BLaER1 (cell line): ENCODE measurements around the gene ACLY.
"Not testable (repeated sequence)": the region's sequence is repeated elsewhere in the genome, so short reads cannot be mapped to it uniquely, and the experiment has no call there.

Source experiments
- H3K27ac ChIP-seq: shearing (Covaris generic); formaldehyde crosslinking; 2 replicates; pipeline ENCODE4 v1.8.1; 2022
- H3K27me3 ChIP-seq: shearing (Covaris generic); formaldehyde crosslinking; 2 replicates; pipeline ENCODE4 v1.8.1; 2022
- H3K36me3 ChIP-seq: shearing (Covaris generic); formaldehyde crosslinking; 2 replicates; pipeline ENCODE4 v1.8.1; 2022
- H3K4me1 ChIP-seq: shearing (Covaris generic); formaldehyde crosslinking; 2 replicates; pipeline ENCODE4 v1.8.1; 2022
- H3K4me2 ChIP-seq: shearing (Covaris generic); formaldehyde crosslinking; 2 replicates; pipeline ENCODE4 v1.8.1; 2022
- H3K4me3 ChIP-seq: shearing (Covaris generic); formaldehyde crosslinking; 2 replicates; pipeline ENCODE4 v1.8.1; 2022
- H3K9ac ChIP-seq: shearing (Covaris generic); formaldehyde crosslinking; 2 replicates; pipeline ENCODE4 v1.8.1; 2022
- H3K9me3 ChIP-seq: shearing (Covaris generic); formaldehyde crosslinking; 2 replicates; pipeline ENCODE4 v1.8.1; 2022
- H4K20me1 ChIP-seq: shearing (Covaris generic); formaldehyde crosslinking; 2 replicates; pipeline ENCODE4 v1.8.1; 2022
- Cebpa-rat ChIP-seq: shearing (Covaris generic); IDR thresholded peaks from 2 replicates; pipeline ENCODE4 v1.8.1; 2022

ACLY gene

DNA sequence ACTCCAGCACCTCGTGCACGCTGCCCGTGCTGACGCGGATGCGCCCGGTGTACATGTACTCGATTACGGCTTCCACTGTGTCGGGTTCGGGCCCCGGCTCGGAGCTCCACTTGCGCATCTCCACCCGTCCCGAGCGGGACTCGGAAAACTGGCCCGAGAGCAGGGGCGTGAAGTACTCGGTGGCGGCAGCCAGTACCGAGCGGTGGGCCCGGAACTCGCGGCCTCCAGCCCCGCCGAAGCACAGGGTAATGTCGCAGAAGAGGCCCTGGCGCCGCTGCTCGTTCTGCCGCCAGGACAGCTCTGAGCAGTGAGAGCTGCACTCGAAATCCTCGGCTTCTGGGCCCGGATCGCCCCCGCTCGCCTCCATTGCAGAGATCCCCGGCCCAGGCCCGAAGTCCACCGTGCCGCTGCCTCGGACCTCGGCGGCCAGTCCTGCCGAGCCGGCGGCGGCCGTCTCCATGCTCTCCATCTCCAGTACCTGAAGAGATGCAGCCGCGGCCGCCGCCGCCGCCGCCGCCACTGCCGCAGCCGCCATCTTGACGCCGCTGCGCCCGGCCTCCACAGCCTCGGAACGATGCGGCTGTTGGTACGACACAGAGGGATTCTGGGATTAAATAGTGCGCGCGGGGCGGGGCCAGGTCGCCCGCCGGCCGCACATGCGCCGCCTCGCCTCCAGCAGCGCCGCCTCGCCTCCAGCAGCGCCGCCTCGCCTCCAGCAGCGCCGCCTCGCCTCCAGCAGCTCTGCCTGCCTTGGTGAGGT lies 53.7 kb downstream of the ACLY start, which contains the start of gene KLHL11:
TSS of gene KLHL11 (minus strand) at position 588 of the 760 bp plus-strand sequence. CDS start at position 535, 53 bp downstream.
- TF ChIP-seq Cebpa-rat = no peak

GRCh38 chr17:41864498-41864835 lies 54.3 kb downstream of the ACLY start:
- Histone ChIP-seq H3K4me2 (peak overlapping the region; percentile 97), H3K9ac (peak overlapping the region; percentile 94), H4K20me1 (peaks cover 51% of the 10 kb centered on the region), H3K27ac (peak overlapping the region; percentile 90), H3K27me3 (no peaks in the 10 kb centered on the region), H3K4me3 (peak overlapping the region; percentile 85), H3K4me1 (peaks cover 40% of the 10 kb centered on the region), H3K36me3 (peaks cover 29% of the 10 kb centered on the region), H3K9me3 (no peaks in the 10 kb centered on the region)
- TF ChIP-seq Cebpa-rat = no peak

More for the DNA sequence above, 53.7 kb downstream of the ACLY start, which contains the start of gene KLHL11:
- peaks cover 34% of the 10 kb centered on the region for H3K36me3 ChIP-seq
- peaks cover 46% of the 10 kb centered on the region for H4K20me1 ChIP-seq
- H3K4me1 ChIP-seq = peaks cover 40% of the 10 kb centered on the region
- peak within 1 kb of the TSS; percentile 94 for H3K9ac ChIP-seq
- no peaks in the 10 kb centered on the region for H3K9me3 ChIP-seq
- peak within 1 kb of the TSS; percentile 90 for H3K27ac ChIP-seq
- peak within 1 kb of the TSS; percentile 85 for H3K4me3 ChIP-seq
- no peaks in the 10 kb centered on the region for H3K27me3 ChIP-seq
- H3K4me2 ChIP-seq = peak within 1 kb of the TSS; percentile 97

- H3K4me3 ChIP-seq = peak overlapping the region; percentile 85
- peak overlapping the region; percentile 97 for H3K4me2 ChIP-seq
- H3K9ac ChIP-seq = peak overlapping the region; percentile 94
- H3K36me3 ChIP-seq = peaks cover 17% of the 10 kb centered on the region
- H3K4me1 ChIP-seq = peaks cover 40% of the 10 kb centered on the region
- no peak for TF ChIP-seq Cebpa-rat
- H3K27ac ChIP-seq = no peak overlapping the region
- peaks cover 64% of the 10 kb centered on the region for H4K20me1 ChIP-seq
- no peaks in the 10 kb centered on the region for H3K9me3 ChIP-seq
- H3K27me3 ChIP-seq = no peaks in the 10 kb centered on the region
These were observed 55.5 kb downstream of the ACLY start for GRCh38 chr17:41863074-41863848.

DNA sequence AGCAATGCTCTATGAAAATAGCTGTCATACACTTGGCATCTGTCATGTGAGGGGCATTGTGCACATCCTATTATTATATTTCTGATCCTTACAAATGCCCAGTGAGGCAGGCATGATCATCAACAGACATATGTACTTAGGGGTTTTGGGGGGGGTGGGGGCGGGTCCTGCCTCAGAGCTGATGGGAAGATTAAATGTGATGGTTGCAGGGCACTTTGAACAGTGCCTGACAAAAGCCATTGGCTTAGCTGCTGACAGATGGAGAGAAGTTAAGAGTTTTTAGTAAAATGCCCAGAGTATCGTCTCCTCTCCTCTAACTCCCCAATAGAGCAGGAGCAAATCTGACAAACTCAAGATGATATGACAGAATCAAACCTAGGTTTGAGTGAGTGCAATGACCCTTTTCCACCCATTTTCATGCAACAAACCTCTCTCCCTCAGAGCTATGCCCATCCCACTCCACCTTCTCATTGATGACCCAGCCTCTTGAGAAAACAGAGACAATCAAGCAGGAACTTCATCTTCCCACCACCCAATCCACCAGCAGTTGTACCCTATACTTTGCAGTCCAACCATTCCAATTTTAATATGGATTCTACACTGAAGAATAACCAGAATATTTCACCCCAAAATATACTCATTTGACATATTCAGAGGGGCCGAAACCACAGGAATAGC lies 58.4 kb downstream of the ACLY start:
- H3K4me2 ChIP-seq = no peak overlapping the region
- no peaks in the 10 kb centered on the region for H3K27me3 ChIP-seq
- H3K4me3 ChIP-seq = no peak overlapping the region
- no peak for TF ChIP-seq Cebpa-rat
- peaks cover 15% of the 10 kb centered on the region for H3K36me3 ChIP-seq
- H3K27ac ChIP-seq = no peak overlapping the region
- no peak overlapping the region for H3K9ac ChIP-seq
- peaks cover 40% of the 10 kb centered on the region for H3K4me1 ChIP-seq
- peaks cover 92% of the 10 kb centered on the region for H4K20me1 ChIP-seq
- H3K9me3 ChIP-seq = no peaks in the 10 kb centered on the region

DNA sequence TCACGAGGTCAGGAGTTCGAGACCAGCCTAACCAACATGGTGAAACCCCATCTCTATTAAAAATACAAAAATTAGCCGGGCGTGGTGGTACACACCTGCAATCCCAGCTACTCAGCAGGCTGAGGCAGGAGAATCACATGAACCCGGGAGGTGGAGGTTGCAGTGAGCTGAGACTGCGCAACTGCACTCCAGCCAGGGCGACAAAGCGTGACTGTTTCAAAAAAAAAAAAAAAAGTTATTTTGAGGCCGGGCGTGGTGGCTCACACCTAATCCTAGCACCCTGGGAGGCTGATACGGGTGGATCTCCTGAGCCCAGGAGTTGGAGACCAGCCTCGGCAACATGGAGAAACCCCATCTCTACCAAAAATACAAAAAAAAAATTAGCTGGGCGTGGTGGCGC lies 67.4 kb downstream of the ACLY start:
- H3K4me1 ChIP-seq = peaks cover 38% of the 10 kb centered on the region
- peak overlapping the region; percentile 49 for H3K4me2 ChIP-seq
- H3K9me3 ChIP-seq, H3K27me3 ChIP-seq, H3K4me3 ChIP-seq, H3K27ac ChIP-seq, H3K9ac ChIP-seq: not testable (repeated sequence)
- peaks cover 50% of the 10 kb centered on the region for H3K36me3 ChIP-seq
- H4K20me1 ChIP-seq = peaks cover 94% of the 10 kb centered on the region

GRCh38 chr17:41849251-41849990 lies 69.3 kb downstream of the ACLY start:
- Histone ChIP-seq H3K9me3 (no peaks in the 10 kb centered on the region), H4K20me1 (peaks cover 75% of the 10 kb centered on the region), H3K9ac (no peak overlapping the region), H3K27me3 (no peaks in the 10 kb centered on the region), H3K4me1 (peaks cover 38% of the 10 kb centered on the region), H3K27ac (0 out of 2 replicates have a peak overlapping the region, but pooled peaks have one; percentile 5), H3K36me3 (peaks cover 35% of the 10 kb centered on the region), H3K4me3 (no peak overlapping the region), H3K4me2 (peak overlapping the region; percentile 54)
- no peak for TF ChIP-seq Cebpa-rat

DNA sequence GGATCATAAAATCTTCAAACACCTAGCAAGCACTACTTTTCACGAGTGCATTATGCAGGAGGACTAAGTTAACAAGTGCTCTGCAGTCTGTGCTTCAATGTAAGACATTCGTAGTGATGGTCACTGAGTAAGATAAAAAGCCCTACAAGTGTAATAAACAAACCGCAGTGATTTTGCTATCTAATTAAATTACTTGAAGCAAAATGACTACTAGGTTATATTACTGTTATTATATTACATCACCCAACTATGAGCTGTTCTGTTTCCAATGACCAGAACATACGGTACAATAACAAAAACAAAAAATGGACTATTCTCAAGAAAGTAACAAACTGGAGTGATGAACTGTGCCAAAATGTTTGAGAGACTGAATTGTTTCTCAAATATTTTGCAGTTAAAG lies 70.0 kb downstream of the ACLY start:
- no peak overlapping the region for H3K27ac ChIP-seq
- H3K4me1 ChIP-seq = peaks cover 38% of the 10 kb centered on the region
- peaks cover 29% of the 10 kb centered on the region for H3K36me3 ChIP-seq
- H3K27me3 ChIP-seq = no peaks in the 10 kb centered on the region
- peak overlapping the region; percentile 54 for H3K4me2 ChIP-seq
- no peak overlapping the region for H3K4me3 ChIP-seq
- no peak overlapping the region for H3K9ac ChIP-seq
- H4K20me1 ChIP-seq = peaks cover 68% of the 10 kb centered on the region
- no peaks in the 10 kb centered on the region for H3K9me3 ChIP-seq
- TF ChIP-seq Cebpa-rat = no peak

- H3K9ac ChIP-seq = no peak overlapping the region
- TF ChIP-seq Cebpa-rat = no peak
- H3K4me2 ChIP-seq = no peak overlapping the region
These were observed 73.8 kb downstream of the ACLY start for GRCh38 chr17:41844971-41845370.

DNA sequence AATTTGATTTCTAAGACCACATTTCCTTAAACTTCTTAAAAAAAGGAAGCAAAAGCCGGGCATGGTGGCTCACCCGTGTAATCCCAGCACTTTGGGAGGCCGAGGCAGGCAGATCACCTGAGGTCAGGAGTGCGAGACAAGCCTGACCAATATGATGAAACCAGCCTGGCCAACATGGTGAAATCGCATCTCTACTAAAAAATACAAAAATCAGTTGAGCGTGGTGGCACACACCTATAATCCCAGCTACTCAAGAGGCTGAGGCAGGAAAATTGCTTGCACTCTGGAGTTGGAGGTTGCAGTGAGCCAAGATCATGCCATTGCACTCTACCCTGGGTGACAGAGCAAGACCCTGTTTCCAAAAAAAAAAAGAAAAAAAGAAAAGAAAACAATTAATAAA lies 78.0 kb downstream of the ACLY start:
- not testable (repeated sequence) for H3K27ac ChIP-seq, H3K27me3 ChIP-seq, H4K20me1 ChIP-seq, H3K4me3 ChIP-seq, H3K4me2 ChIP-seq, H3K36me3 ChIP-seq, H3K4me1 ChIP-seq, H3K9ac ChIP-seq, H3K9me3 ChIP-seq

More at GRCh38 chr17:41844971-41845370, 73.8 kb downstream of the ACLY start:
- no peak overlapping the region for H3K4me3 ChIP-seq
- no peak overlapping the region for H3K27ac ChIP-seq
- peaks cover 16% of the 10 kb centered on the region for H3K4me1 ChIP-seq
- peaks cover 12% of the 10 kb centered on the region for H3K36me3 ChIP-seq
- no peaks in the 10 kb centered on the region for H3K9me3 ChIP-seq
- H4K20me1 ChIP-seq = peaks cover 30% of the 10 kb centered on the region; the same call in 1 of the 2 replicates
- H3K27me3 ChIP-seq = no peaks in the 10 kb centered on the region

DNA sequence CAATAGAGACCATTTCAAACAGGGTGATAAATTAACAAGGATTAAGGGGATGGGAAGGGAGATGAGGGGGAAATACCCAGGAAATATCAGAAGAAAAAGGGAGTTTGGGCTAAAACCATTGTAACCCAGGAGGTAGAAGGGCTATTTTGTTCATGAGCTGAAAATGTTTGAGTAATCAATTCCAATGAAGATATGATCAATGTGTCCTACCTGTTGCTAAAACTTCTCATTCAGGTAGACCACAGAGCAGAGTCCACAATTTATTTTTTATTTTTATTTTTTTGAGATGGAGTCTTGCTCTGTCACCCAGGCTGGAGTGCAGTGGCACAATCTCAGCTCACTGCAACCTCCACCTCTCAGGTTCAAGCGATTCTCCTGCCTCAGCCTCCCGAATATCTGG lies 79.3 kb downstream of the ACLY start:
- not testable (repeated sequence) for H3K9ac ChIP-seq, H3K36me3 ChIP-seq, H3K9me3 ChIP-seq, H3K4me3 ChIP-seq, H3K27me3 ChIP-seq, H3K4me2 ChIP-seq, H3K27ac ChIP-seq, H4K20me1 ChIP-seq
- peaks cover 15% of the 10 kb centered on the region for H3K4me1 ChIP-seq
